Stimulated activated naive CD8-positive, alpha-beta T cell treated with anti-CD3 and anti-CD28 coated beads, Interleukin-15, Interleukin-2, amounts not matched to agents 100 ng/mL and 50 ng/mL, for 24 hours (primary cell): ENCODE data around the gene MEF2B.

Source experiments
- H3K27ac Mint-ChIP-seq: one replicate; pipeline ENCODE4 v1.8.0; 2021; ENCODE audit warnings: mild to moderate bottlenecking, mixed read lengths
- H3K27me3 Mint-ChIP-seq: one replicate; pipeline ENCODE4 v1.8.0; 2021; ENCODE audit warnings: mixed read lengths
- H3K36me3 Mint-ChIP-seq: one replicate; pipeline ENCODE4 v1.8.0; 2021; ENCODE audit warnings: low read depth, mixed read lengths
- H3K4me1 Mint-ChIP-seq: one replicate; pipeline ENCODE4 v1.8.0; 2021; ENCODE audit warnings: low read depth, mixed read lengths
- H3K4me3 Mint-ChIP-seq: one replicate; pipeline ENCODE4 v1.8.0; 2021; ENCODE audit warnings: mild to moderate bottlenecking, mixed read lengths
- H3K9me3 Mint-ChIP-seq: one replicate; pipeline ENCODE4 v1.8.0; 2021; ENCODE audit warnings: mixed read lengths

The MEF2B gene

DNA sequence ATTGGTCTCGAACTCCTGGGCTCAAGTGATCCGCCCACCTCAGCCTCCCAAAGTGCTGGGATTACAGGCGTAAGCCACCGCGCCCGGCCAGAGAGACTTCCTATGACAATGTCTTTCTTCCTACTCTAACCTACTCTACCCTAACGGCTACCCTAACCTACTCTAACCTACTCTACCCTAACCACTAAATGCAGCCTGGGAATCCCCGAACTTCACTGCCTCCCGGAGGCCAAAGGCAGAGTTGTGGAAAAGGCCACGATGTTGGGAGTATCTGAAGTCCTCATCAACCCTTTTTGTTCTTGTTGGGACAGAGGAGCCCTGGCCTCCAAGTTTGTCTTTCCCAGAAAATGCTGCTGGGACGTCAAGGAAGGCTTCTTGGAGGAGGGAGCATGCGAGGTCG lies 34.1 kb upstream of the MEF2B start:
- H3K4me3 Mint-ChIP-seq: peak overlapping the region; percentile 14
- H3K4me1 Mint-ChIP-seq: peaks cover 28% of the 10 kb centered on the region
- no peaks in the 10 kb centered on the region for H3K9me3 Mint-ChIP-seq
- no peak overlapping the region for H3K27ac Mint-ChIP-seq
- H3K27me3 Mint-ChIP-seq: peaks cover 5% of the 10 kb centered on the region
- peaks cover 11% of the 10 kb centered on the region for H3K36me3 Mint-ChIP-seq

DNA sequence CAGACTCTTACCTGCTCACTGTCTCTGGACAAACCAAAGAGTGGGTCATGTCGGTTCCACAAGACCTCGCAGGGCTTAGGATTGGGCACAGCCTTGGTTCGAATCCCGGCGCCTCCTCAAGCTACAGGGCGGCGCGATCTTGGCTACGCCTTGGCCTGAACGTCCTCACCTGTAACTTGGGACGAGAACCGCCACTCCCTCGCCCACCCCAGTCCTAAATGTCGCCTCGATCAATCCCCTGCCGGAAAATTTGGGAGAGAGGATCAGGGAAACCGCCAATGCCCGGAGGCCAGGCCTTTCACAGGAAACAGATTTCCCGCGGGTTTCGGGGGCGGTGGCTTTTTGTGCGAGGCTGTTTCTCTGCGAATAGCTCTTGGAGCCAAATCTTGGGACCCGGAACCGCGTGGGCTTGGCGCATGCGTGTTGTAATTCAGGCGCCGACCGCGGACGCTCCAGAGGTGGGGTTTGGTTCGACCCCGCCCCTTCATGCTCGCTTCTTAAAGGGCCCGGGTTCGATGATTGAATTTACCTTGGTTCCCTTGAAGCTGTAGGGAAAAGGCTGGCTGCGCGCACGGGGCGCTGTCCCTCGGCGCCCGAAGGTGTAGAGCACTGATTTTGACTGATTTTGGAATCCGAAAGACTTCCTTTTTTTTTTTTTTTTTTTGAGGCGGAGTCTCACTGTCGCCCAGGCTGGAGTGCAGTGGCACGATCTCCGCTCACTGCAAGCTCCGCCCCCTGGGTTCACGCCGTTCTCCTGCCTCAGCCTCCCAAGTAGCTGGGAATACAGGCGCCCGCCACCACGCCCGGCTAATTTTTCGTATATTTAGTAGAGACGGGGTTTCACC lies 33.2 kb upstream of the MEF2B start, which contains the start of gene NR2C2AP:
Gene NR2C2AP, minus strand, starts transcription at position 403 of the 845 bp plus-strand sequence. Its CDS starts 354 bp downstream, at position 49.
- Mint-ChIP-seq H3K9me3 (no peaks in the 10 kb centered on the region), H3K4me1 (peaks cover 28% of the 10 kb centered on the region), H3K27ac (peak within 1 kb of the TSS; percentile 89), H3K36me3 (peaks cover 13% of the 10 kb centered on the region), H3K27me3 (peaks cover 5% of the 10 kb centered on the region), H3K4me3 (peak within 1 kb of the TSS; percentile 89)

DNA sequence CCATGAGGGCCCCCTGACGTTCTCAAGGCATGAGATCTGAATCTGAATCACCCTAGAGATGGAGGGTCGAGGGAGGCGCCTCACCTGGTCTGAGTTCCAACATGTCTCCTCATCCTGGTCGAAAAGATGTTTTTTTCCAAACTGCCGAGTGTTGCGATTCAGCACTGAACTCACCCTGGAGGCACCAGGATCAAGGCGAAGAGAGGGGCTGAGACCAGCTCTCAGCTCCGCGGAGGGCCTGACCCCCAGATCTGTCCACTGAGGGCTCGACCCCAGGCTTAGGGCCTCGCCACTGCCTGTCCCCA lies 32.6 kb upstream of the MEF2B start:
- Mint-ChIP-seq H3K27ac (peak overlapping the region; percentile 89), H3K36me3 (peaks cover 17% of the 10 kb centered on the region), H3K4me3 (peak overlapping the region; percentile 89), H3K9me3 (no peaks in the 10 kb centered on the region), H3K27me3 (peaks cover 3% of the 10 kb centered on the region), H3K4me1 (peaks cover 26% of the 10 kb centered on the region)

DNA sequence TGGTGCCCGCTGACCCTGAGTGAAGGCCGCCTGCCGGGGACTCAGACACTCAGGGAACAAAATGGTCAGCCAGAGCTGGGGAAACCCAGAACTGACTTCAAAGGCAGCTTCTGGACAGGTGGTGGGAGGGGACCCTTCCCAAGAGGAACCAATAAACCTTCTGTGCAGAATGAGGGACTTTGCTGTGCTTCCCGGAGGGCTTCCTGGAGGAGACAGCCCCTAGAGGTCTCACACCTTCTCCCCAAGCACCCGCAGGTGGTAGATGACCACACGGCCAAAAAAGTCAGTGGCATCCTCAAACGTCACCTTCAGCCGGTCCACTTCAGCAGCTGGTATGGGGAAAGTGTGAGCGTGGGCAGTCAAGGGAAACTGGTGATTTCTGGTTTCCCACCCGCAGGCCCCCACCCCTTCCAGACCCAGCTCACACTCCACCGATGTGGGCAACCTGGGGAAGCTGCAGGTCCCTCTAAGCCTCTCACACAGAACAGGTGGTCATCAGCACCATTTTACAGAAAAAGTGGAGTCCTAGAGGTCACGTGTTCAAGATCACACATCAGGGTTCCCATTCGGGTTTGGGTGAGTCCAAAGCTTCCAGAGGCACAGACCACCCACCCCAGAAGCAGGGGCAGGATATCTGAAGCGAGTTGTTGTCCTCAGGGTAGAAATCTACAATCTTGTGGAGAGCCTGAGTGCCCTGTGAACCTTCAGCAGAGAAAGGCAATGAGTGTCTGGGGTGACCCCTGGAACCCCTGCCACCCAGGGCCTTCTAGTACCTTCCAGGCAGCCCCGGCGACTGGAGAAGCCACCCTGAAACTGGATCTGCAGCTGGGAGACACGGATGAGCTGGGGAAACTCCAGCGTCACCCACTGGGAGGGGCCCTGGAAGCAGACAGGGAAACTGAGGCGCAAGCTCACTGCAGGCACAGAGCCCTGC lies 31.9 kb upstream of the MEF2B start:
- H3K4me3 Mint-ChIP-seq: peak overlapping the region; percentile 89
- peaks cover 17% of the 10 kb centered on the region for H3K36me3 Mint-ChIP-seq
- H3K9me3 Mint-ChIP-seq: no peaks in the 10 kb centered on the region
- H3K27me3 Mint-ChIP-seq: no peaks in the 10 kb centered on the region
- peaks cover 19% of the 10 kb centered on the region for H3K4me1 Mint-ChIP-seq
- peak overlapping the region; percentile 89 for H3K27ac Mint-ChIP-seq

DNA sequence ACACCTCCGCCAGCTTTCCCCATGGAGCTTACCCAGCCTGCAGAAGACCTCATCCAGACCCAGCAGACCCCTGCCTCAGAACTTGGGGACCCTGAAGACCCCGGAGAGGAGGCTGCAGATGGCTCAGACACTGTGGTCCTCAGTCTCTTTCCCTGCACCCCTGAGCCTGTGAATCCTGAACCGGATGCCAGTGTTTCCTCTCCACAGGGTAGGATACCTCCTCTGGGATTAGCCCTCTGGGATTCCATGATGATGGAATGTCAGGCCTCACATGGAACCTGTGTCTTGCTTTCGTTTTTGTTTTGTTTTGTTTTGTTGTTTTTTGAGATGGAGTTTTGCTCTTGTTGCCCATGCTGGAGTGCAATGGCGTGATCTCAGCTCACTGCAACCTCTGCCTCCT lies 23.9 kb upstream of the MEF2B start:
- peaks cover 6% of the 10 kb centered on the region for H3K36me3 Mint-ChIP-seq
- no peaks in the 10 kb centered on the region for H3K27me3 Mint-ChIP-seq
- no peaks in the 10 kb centered on the region for H3K9me3 Mint-ChIP-seq
- peaks cover 39% of the 10 kb centered on the region for H3K4me1 Mint-ChIP-seq
- H3K4me3 Mint-ChIP-seq: peak overlapping the region; percentile 95
- H3K27ac Mint-ChIP-seq: peak overlapping the region; percentile 52

DNA sequence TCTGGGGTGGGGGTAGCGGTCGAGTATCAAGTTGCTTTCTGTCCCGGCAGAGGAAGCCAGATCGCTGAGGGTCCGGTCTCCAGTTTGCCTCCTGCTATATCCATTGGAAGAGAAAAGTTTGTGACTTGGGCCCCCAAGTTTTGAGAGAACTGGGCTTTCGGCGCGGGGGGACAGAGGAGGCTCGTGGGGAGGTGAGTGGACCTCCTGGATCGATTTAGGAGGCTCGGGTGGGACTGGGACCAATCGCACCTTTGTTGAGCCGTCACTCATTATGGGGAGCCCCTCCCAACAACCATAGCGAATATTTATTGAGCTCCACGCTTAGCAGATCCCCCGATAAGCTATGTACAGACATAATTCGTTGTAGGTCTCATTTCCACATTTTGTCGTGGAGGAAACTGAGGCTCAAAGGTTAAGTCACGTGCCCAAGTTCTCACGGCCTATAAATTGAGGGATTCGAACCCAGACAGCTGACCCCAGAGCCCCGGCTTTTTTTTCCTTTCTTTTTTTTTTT lies 22.9 kb upstream of the MEF2B start:
- Mint-ChIP-seq H3K27me3 (no peaks in the 10 kb centered on the region), H3K36me3 (peaks cover 7% of the 10 kb centered on the region), H3K4me3 (peak overlapping the region; percentile 95), H3K9me3 (no peaks in the 10 kb centered on the region), H3K4me1 (peaks cover 39% of the 10 kb centered on the region), H3K27ac (peak overlapping the region; percentile 96)

DNA sequence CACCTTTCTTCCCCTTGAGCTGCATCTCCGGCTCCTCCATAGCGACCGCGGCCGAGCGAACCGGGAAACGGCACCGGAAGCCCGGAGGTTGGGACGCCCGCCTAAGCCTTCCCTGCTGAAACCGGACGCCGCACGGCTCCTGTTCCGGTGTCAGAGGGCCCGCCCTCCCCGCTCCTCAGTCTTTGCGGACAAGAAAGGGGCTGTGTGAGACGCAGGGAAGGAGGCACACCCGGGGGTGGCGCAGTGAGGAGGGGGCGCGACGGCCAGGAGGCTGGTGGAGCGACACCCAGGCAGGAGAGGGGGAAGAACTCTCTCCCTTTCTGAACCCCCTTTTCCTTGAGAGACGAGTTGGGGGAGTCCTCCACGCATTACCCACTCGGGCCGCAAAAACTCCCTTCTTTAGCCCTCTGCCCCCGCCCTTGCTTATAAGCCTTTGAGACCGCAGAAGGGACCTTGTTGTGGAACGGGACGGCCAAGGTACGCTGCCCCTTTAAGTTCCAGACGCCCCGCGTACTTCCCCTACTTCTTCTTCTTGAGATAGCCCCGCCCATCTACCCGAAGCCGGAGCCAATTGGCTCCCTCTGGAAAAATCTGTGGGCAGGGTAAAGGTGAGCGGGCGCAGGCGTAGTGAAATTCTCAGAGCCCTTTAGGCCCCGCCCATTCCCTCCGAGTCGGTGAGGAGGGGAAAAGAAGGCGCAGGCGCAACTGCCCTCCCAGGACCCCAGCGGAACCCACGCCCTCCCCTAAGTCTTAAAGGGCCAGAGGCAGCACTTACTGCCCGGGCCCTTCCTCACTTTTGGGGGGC lies 22.2 kb upstream of the MEF2B start, which contains the start of the genes BORCS8 and RFXANK:
Gene BORCS8, minus strand, starts transcription at position 75 of the 805 bp plus-strand sequence. Its CDS starts 35 bp downstream, at position 40.
Gene RFXANK, plus strand, starts transcription at position 181 of the 805 bp plus-strand sequence. CDS start 1,689 bp downstream, outside the sequence.
- H3K4me1 Mint-ChIP-seq: peaks cover 39% of the 10 kb centered on the region
- peaks cover 6% of the 10 kb centered on the region for H3K36me3 Mint-ChIP-seq
- H3K4me3 Mint-ChIP-seq: peak within 1 kb of the TSS; percentile 95
- peak within 1 kb of the TSS; percentile 96 for H3K27ac Mint-ChIP-seq
- no peaks in the 10 kb centered on the region for H3K9me3 Mint-ChIP-seq
- no peaks in the 10 kb centered on the region for H3K27me3 Mint-ChIP-seq

DNA sequence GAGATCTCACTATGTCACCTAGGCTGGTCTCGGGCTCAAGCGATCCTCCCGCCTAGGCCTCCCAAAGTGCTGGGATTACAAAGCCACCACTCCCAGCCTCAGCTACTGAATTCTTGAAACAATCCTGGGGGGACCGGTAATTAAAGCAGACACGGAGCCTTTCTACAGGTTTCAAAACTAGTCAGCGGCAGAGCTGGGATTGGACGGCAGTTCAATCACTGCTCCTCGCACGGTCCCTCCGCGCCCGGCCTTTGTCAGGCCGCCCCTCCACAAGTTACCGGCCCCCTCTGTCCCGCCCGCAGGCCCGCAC lies 21.7 kb upstream of the MEF2B start:
- Mint-ChIP-seq H3K4me3 (peak overlapping the region; percentile 95), H3K4me1 (peaks cover 41% of the 10 kb centered on the region), H3K36me3 (peaks cover 9% of the 10 kb centered on the region), H3K27me3 (no peaks in the 10 kb centered on the region), H3K27ac (peak overlapping the region; percentile 96), H3K9me3 (no peaks in the 10 kb centered on the region)

DNA sequence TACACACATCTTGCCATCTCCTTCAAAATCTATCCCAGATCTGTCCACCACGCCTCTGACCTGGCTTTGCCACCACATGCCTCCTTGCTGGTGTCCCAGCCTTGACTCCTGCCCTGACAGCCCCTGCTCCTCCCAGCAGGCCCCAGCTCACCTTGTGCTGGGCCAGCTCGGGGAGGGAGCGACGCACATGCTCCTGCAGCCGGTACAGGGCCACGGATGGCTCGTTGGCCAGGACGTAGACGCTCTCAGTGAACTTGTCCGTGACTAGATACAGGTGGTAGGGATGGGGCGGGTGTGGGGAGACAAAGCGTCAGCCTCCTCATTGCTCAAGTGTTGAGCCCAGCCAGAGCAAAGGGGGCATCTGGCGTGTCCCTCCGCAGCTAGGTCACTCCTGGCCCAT lies 16.7 kb upstream of the MEF2B start:
- H3K27me3 Mint-ChIP-seq: no peaks in the 10 kb centered on the region
- peaks cover 30% of the 10 kb centered on the region for H3K4me1 Mint-ChIP-seq
- peaks cover 29% of the 10 kb centered on the region for H3K36me3 Mint-ChIP-seq
- no peak overlapping the region for H3K4me3 Mint-ChIP-seq
- H3K27ac Mint-ChIP-seq: peak overlapping the region; percentile 54
- H3K9me3 Mint-ChIP-seq: no peaks in the 10 kb centered on the region

DNA sequence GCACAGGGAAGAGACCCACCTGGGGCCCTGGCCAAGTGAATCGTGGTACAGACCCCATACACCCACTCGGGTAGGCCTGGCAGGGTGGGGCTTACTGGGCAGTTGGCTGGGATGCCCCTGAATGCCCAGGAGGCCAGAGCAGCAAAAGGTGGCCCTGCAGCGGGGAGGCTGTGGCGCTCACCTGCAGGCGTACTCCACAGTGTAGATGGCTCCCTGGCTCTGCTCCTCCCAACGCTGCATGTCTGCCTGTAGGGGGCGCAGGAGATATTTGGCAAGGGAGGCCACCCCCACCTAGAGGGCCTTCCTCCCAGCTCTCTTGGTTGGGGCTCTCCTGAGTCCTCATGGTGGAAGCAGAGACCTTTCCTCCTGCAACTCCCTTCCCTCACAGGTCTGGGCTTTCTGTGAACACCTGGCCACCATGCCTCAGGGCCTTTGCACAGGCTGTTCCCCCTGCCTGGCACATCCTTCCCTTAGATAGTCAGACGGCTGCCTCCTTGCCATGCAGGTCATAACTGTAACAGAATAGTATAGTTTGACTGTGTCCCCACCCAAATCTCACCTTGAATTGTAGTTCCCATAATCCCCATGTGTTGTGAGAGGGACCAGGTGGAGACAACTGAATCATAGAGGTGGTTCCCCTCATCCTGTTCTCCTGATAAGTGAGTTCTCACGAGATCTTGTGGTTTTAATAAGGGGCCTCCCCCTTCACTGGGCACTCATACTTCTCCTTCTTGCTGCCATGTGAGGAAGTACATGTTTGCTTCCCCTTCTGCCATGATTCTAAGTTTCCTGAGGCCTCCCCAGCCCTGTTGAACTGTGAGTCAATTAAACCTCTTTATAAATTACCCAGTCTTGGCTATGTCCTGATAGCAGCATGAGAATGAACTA lies 16.0 kb upstream of the MEF2B start:
- no peaks in the 10 kb centered on the region for H3K27me3 Mint-ChIP-seq
- no peak overlapping the region for H3K27ac Mint-ChIP-seq
- no peaks in the 10 kb centered on the region for H3K9me3 Mint-ChIP-seq
- H3K36me3 Mint-ChIP-seq: peaks cover 29% of the 10 kb centered on the region
- no peak overlapping the region for H3K4me3 Mint-ChIP-seq
- peaks cover 27% of the 10 kb centered on the region for H3K4me1 Mint-ChIP-seq

DNA sequence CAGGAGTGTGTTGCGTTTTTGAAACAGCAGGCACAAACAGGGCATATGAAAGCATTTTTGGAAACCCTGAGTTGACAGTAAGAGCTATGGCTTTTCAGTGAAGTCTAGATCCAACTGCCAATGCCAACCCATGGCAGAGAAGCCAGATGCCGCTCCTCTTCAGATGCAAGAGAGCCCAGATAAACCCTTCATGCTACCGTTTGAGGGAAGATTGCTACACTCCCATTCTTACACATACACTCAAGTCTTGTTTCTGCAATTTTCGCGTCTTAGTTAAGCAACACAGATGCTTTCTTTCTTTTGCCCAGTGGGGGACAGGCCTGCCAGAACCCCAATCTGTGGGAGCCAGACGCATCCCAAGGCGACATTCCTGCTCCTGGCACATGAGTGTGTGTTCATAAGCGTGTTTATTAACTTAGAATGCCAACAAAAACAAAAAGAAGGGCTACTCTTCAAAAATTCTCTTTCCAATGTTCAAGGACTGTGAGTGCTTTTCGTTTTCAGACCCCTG lies 11.5 kb upstream of the MEF2B start:
- Mint-ChIP-seq H3K4me1 (peaks cover 6% of the 10 kb centered on the region), H3K27ac (no peak overlapping the region), H3K27me3 (no peaks in the 10 kb centered on the region), H3K9me3 (no peaks in the 10 kb centered on the region), H3K36me3 (peaks cover 30% of the 10 kb centered on the region), H3K4me3 (no peak overlapping the region)

DNA sequence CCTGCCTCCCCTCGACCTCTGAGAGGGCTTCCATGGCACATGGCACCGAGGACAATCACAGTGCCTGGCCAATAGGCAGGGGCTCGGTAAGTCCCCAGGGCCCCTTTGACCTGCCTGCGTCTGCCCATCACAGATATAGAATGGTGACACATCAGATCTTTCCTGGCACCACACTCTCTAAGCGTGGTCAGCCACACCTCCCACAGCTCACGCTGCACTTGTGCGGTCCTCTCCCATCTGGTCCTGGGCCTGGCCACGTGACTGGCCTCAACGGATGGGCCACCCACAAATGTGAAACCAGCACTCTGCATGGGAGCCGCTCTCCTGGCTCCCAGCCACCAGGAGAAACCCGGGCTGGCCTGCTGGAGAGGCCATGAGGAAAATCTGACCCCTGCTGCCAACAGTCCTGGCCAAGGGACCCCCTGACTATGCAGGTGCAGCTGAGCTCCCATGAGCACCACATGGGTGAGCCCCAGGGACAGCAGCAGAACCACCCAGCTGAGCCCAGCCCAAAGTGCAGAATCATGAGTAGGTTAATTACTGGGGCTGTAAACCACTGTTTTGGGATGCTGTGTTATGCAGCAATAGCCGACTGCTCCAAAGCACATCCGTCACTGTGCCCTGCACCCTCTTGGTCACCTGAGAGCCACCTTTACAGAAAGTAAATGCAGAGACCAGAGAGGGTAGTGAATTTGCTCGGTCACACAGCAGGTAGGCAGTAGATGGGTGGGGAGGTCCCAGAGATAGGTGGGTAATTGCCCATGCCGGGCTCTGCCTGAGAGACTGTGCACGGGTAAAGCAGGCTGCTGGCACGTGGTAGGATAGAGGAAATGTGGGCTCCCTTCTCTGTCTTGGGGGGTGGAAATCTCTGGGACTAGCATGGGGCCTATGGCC lies 9.7 kb upstream of the MEF2B start:
- peaks cover 23% of the 10 kb centered on the region for H3K36me3 Mint-ChIP-seq
- H3K27me3 Mint-ChIP-seq: no peaks in the 10 kb centered on the region
- no peaks in the 10 kb centered on the region for H3K9me3 Mint-ChIP-seq
- no peak overlapping the region for H3K27ac Mint-ChIP-seq
- no peak overlapping the region for H3K4me3 Mint-ChIP-seq
- H3K4me1 Mint-ChIP-seq: no peaks in the 10 kb centered on the region

DNA sequence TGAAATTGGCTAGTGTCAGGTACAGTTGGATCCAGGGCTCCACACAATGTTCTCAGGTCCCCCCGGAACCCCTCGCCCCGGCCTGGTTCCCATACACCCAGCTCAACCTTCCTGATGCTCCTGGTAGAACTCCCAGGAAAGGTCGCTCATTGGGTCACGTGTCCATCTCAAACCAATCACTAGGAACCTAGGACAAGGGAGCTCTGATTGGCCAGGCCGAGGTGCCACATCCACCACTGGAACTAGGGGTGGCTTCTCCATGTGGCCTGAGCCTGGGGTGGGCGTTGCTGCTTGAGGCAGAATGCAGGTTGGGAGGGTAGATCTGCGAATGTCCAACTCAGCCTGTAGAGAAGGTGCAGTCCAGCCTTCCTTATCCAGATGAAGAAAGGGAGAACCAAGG lies 6.9 kb upstream of the MEF2B start:
- Mint-ChIP-seq H3K27me3 (no peaks in the 10 kb centered on the region), H3K36me3 (peaks cover 13% of the 10 kb centered on the region), H3K4me3 (no peak overlapping the region), H3K4me1 (no peaks in the 10 kb centered on the region), H3K9me3 (no peaks in the 10 kb centered on the region), H3K27ac (no peak overlapping the region)
